ENCODE measurements around the gene SH3BP2.
A peak's percentile ranks its signal among the peaks of the same experiment; 100 is the strongest.

The SH3BP2 gene

DNA sequence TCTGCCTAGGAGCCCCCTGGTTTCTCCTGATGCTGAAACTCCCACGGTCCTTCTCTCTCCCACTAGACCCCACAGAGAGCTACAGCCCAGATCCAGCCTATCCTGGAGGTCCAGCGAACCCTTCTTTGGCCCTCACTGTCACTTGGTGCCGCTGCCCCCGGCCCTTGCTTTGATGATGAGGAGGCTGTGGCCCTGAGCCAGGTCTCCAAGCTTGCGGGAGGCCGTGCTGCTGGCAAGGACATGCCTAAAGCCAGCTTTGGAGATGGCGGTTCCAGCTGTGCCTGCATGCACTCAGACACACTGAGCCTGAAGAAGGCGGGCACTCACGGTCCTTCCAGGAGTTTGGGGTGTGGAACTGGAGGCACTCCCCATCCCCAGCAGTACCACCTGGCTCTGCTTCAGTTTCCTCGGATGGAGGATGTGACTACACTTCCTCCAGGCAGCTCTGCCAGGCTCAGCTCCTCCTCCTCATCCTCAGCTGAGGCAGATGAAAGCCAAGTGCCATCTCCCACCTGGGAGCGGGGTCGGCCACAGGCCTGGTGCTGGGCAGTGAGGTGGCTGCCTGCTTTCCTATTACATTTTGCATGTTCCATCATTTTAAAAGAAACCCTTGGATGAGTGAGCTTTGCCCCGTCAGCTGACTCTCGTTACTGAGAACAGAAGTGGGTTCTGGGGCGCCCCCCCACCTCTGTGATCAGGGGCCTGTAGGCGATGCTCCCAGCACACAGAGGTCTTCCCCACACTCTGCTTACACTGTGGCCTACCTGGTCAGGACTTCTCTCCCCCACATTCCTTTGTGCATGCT lies 45.8 kb upstream of the SH3BP2 start:
- Histone ChIP-seq H3K4me2 (ENCODE audit: low read length) (peak overlapping the region; percentile 60), H3K9me2 (replicated peaks; ENCODE audit: control insufficient read depth, low read length) (no peaks in the 10 kb centered on the region), H3K79me2 (ENCODE audit: control insufficient read depth, low read length) (peaks cover 11% of the 10 kb centered on the region), H3K9me3 (ENCODE audit: control insufficient read depth, insufficient read depth, low read length) (no peaks in the 10 kb centered on the region), H3K27me3 (ENCODE audit: control insufficient read depth, low read length) (no peaks in the 10 kb centered on the region), H3F3A (ENCODE audit: control insufficient read depth, insufficient read depth) (peaks cover 3% of the 10 kb centered on the region; the same call in 1 of the 2 replicates), H3K36me3 (ENCODE audit: control insufficient read depth, low read length) (peaks cover 52% of the 10 kb centered on the region), H4K20me1 (ENCODE audit: control insufficient read depth, insufficient read depth, low read depth, low read length) (0 out of 2 replicates have a peak, but pooled peaks cover 2% of the 10 kb centered on the region), H3K4me1 (ENCODE audit: control insufficient read depth, low read length) (peaks cover 39% of the 10 kb centered on the region), H3K27ac (ENCODE audit: low read depth, low read length) (peak overlapping the region; percentile 38; the same call in 1 of the 2 replicates), H3K4me3 (ENCODE audit: low read length) (peak overlapping the region; percentile 30)
- TF ChIP-seq, protein P1, sequence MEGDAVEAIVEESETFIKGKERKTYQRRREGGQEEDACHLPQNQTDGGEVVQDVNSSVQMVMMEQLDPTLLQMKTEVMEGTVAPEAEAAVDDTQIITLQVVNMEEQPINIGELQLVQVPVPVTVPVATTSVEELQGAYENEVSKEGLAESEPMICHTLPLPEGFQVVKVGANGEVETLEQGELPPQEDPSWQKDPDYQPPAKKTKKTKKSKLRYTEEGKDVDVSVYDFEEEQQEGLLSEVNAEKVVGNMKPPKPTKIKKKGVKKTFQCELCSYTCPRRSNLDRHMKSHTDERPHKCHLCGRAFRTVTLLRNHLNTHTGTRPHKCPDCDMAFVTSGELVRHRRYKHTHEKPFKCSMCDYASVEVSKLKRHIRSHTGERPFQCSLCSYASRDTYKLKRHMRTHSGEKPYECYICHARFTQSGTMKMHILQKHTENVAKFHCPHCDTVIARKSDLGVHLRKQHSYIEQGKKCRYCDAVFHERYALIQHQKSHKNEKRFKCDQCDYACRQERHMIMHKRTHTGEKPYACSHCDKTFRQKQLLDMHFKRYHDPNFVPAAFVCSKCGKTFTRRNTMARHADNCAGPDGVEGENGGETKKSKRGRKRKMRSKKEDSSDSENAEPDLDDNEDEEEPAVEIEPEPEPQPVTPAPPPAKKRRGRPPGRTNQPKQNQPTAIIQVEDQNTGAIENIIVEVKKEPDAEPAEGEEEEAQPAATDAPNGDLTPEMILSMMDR (IDR thresholded peaks at IDR 0.05; ENCODE audit: low read depth, low read length, poor library complexity, severe bottlenecking), result no peak
- no peak for TF ChIP-seq EZH2phosphoT487 (IDR thresholded peaks at IDR 0.05; ENCODE audit: borderline replicate concordance, low read length)

- Histone ChIP-seq H3F3A (ENCODE audit: control insufficient read depth, insufficient read depth) (peaks cover 10% of the 10 kb centered on the region; the same call in 1 of the 2 replicates), H3K36me3 (ENCODE audit: control insufficient read depth, low read length) (peaks cover 18% of the 10 kb centered on the region), H3K4me3 (ENCODE audit: low read length) (no peak overlapping the region), H3K27ac (ENCODE audit: low read depth, low read length) (no peak overlapping the region), H3K79me2 (ENCODE audit: control insufficient read depth, low read length) (peaks cover 38% of the 10 kb centered on the region), H3K9me3 (ENCODE audit: control insufficient read depth, insufficient read depth, low read length) (no peaks in the 10 kb centered on the region), H3K4me1 (ENCODE audit: control insufficient read depth, low read length) (peaks cover 42% of the 10 kb centered on the region), H4K20me1 (ENCODE audit: control insufficient read depth, insufficient read depth, low read depth, low read length) (no peaks in the 10 kb centered on the region), H3K9me2 (replicated peaks; ENCODE audit: control insufficient read depth, low read length) (no peaks in the 10 kb centered on the region), H3K27me3 (ENCODE audit: control insufficient read depth, low read length) (no peaks in the 10 kb centered on the region), H3K4me2 (ENCODE audit: low read length) (no peak overlapping the region)
- TF ChIP-seq EZH2phosphoT487 (IDR thresholded peaks at IDR 0.05; ENCODE audit: borderline replicate concordance, low read length), result no peak
- TF ChIP-seq, protein P1 (IDR thresholded peaks at IDR 0.05; ENCODE audit: low read depth, low read length, poor library complexity, severe bottlenecking), result no peak
These were observed 41.9 kb upstream of the SH3BP2 start for GRCh38 chr4:2750719-2751605.

DNA sequence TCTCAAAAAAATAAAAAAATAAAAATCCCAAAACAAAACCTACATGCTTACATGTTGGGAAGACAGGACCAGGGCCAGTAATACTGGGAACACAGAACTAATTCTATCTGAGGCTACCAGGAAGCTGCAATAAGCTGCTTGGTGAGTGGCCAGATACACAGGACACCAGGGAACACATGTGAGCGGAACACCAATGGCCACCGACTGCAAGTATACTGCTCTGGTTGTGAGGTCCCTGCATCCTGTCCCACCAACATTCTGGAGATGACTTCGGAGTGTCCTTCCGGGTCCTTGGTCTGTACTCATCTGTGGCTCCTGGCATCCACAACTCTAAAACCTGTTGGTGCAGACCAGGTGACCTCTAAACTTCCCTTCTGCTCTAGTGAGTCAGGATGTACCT lies 39.4 kb upstream of the SH3BP2 start:
- TF ChIP-seq EZH2phosphoT487 (IDR thresholded peaks at IDR 0.05; ENCODE audit: borderline replicate concordance, low read length), result no peak
- TF ChIP-seq, protein P1 (IDR thresholded peaks at IDR 0.05; ENCODE audit: low read depth, low read length, poor library complexity, severe bottlenecking), result no peak
- no peaks in the 10 kb centered on the region for H3K9me2 ChIP-seq (replicated peaks; ENCODE audit: control insufficient read depth, low read length)
- H3K27ac ChIP-seq (ENCODE audit: low read depth, low read length), result no peak overlapping the region
- H3K4me2 ChIP-seq (ENCODE audit: low read length), result no peak overlapping the region
- peaks cover 7% of the 10 kb centered on the region; the same call in 1 of the 2 replicates for H3F3A ChIP-seq (ENCODE audit: control insufficient read depth, insufficient read depth)
- peaks cover 38% of the 10 kb centered on the region for H3K79me2 ChIP-seq (ENCODE audit: control insufficient read depth, low read length)
- H3K4me3 ChIP-seq (ENCODE audit: low read length), result no peak overlapping the region
- no peaks in the 10 kb centered on the region for H3K36me3 ChIP-seq (ENCODE audit: control insufficient read depth, low read length)
- H3K27me3 ChIP-seq (ENCODE audit: control insufficient read depth, low read length), result peaks cover 15% of the 10 kb centered on the region
- peaks cover 22% of the 10 kb centered on the region for H3K4me1 ChIP-seq (ENCODE audit: control insufficient read depth, low read length)
- no peaks in the 10 kb centered on the region for H3K9me3 ChIP-seq (ENCODE audit: control insufficient read depth, insufficient read depth, low read length)
- H4K20me1 ChIP-seq (ENCODE audit: control insufficient read depth, insufficient read depth, low read depth, low read length), result no peaks in the 10 kb centered on the region; the same call in 1 of the 2 replicates

Data from DOHH2 (cell line).